HEK293 (cell line): ENCODE data around the gene STX10.

Experiments
- CTCF ChIA-PET: fragments of 350-600 bp; formaldehyde crosslinking; extraction: SDS; loops from one replicate; lab custom pipeline; 2021; ENCODE audit warnings: antibody characterized with exemption; lab: Yijun Ruan, JAX
- POLR2A ChIA-PET: fragments of 300-600 bp; formaldehyde crosslinking; extraction: SDS; loops from one replicate; lab custom pipeline; 2020; ENCODE audit warnings: antibody characterized with exemption, inconsistent platforms; lab: Yijun Ruan, JAX
- H3K27ac ChIP-seq: fragments of 200-500 bp; sonication (Bioruptor generic); 2 replicates; pipeline ENCODE4 v1.5.1; 2014; ENCODE audit warnings: low read depth, low read length, control low read depth, inconsistent platforms; ENCODE audit errors: extremely low read depth
- H3K36me3 ChIP-seq, 2 experiments: fragments of 200-500 bp in 1 of 2; sonication (Bioruptor generic) in 1 of 2; 1 replicate in 1 of 2; 2 replicates in 1 of 2; pipeline ENCODE4 v1.5.1; 2014 to 2017; ENCODE audit warnings: inconsistent platforms in 2 of 2, low read length in 2 of 2; ENCODE audit not compliant: control insufficient read depth in 2 of 2, insufficient read depth in 1 of 2
- H3K4me1 ChIP-seq: fragments of 200-500 bp; sonication (Bioruptor generic); 2 replicates; pipeline ENCODE4 v1.5.1; 2014; ENCODE audit warnings: mild to moderate bottlenecking, low read length, inconsistent platforms; ENCODE audit not compliant: control insufficient read depth, insufficient read depth
- H3K4me3 ChIP-seq: 2 replicates; pipeline ENCODE4 v1.5.1; 2011; ENCODE audit warnings: low read depth, mild to moderate bottlenecking, control low read depth, low read length, moderate library complexity
- H3K9me3 ChIP-seq: fragments of 200-500 bp; sonication (Bioruptor generic); 2 replicates; pipeline ENCODE4 v1.5.1; 2014; ENCODE audit warnings: low read depth, low read length, inconsistent platforms; ENCODE audit not compliant: control insufficient read depth, insufficient read depth
- CTCF ChIP-seq: fragments of 450-650 bp; formaldehyde crosslinking; IDR thresholded peaks from 2 replicates; pipeline ENCODE4 v1.5.1; 2016; ENCODE audit warnings: missing biosample characterization, missing genetic modification characterization
- GFI1B ChIP-seq: fragments of 450-650 bp; formaldehyde crosslinking; IDR thresholded peaks from 2 replicates; pipeline ENCODE4 v1.5.1; 2016; ENCODE audit warnings: missing biosample characterization, missing genetic modification characterization
- GLIS2 ChIP-seq: fragments of 450-650 bp; formaldehyde crosslinking; IDR thresholded peaks from 2 replicates; pipeline ENCODE4 v1.5.1; 2016; ENCODE audit warnings: missing biosample characterization, missing genetic modification characterization
- MZF1 ChIP-seq: fragments of 450-650 bp; formaldehyde crosslinking; IDR thresholded peaks from 2 replicates; pipeline ENCODE4 v1.5.1; 2017; ENCODE audit warnings: missing biosample characterization, missing genetic modification characterization, borderline replicate concordance
- PATZ1 ChIP-seq: fragments of 450-650 bp; formaldehyde crosslinking; IDR thresholded peaks from 2 replicates; pipeline ENCODE4 v1.5.1; 2016; ENCODE audit warnings: missing biosample characterization, missing genetic modification characterization
- PRDM2 ChIP-seq: fragments of 450-650 bp; formaldehyde crosslinking; IDR thresholded peaks from 2 replicates; pipeline ENCODE4 v1.5.1; 2016; ENCODE audit warnings: missing biosample characterization, missing genetic modification characterization, borderline replicate concordance
- SCRT2 ChIP-seq: fragments of 450-650 bp; formaldehyde crosslinking; IDR thresholded peaks from 2 replicates; pipeline ENCODE4 v1.5.1; 2016; ENCODE audit warnings: missing biosample characterization, missing genetic modification characterization
- ZBTB26 ChIP-seq: fragments of 450-650 bp; formaldehyde crosslinking; optimal IDR thresholded peaks from 2 replicates; pipeline ENCODE3; 2016; ENCODE audit warnings: missing biosample characterization, mild to moderate bottlenecking, missing genetic modification characterization
- ZIC2 ChIP-seq: fragments of 450-650 bp; formaldehyde crosslinking; IDR thresholded peaks from 2 replicates; pipeline ENCODE4 v1.5.1; 2016; ENCODE audit warnings: missing biosample characterization, missing genetic modification characterization
- ZNF423 ChIP-seq: fragments of 450-650 bp; formaldehyde crosslinking; IDR thresholded peaks from 2 replicates; pipeline ENCODE4 v1.5.1; 2016; ENCODE audit warnings: missing biosample characterization, missing genetic modification characterization
- ZNF561 ChIP-seq: fragments of 450-650 bp; IDR thresholded peaks from 2 replicates; pipeline ENCODE4 v1.5.1; 2018; ENCODE audit warnings: missing biosample characterization, missing genetic modification characterization, borderline replicate concordance
- ZNF645 ChIP-seq: fragments of 450-650 bp; formaldehyde crosslinking; IDR thresholded peaks from 2 replicates; pipeline ENCODE4; 2016; ENCODE audit warnings: missing biosample characterization, missing genetic modification characterization
- ZNF692 ChIP-seq: fragments of 450-650 bp; formaldehyde crosslinking; IDR thresholded peaks from 2 replicates; pipeline ENCODE4 v1.5.1; 2016; ENCODE audit warnings: missing biosample characterization, missing genetic modification characterization
- ZSCAN18 ChIP-seq: fragments of 450-650 bp; formaldehyde crosslinking; IDR thresholded peaks from 2 replicates; pipeline ENCODE4 v1.5.1; 2016; ENCODE audit warnings: missing biosample characterization, missing genetic modification characterization
- ZSCAN30 ChIP-seq: fragments of 450-650 bp; IDR thresholded peaks from 2 replicates; pipeline ENCODE4 v1.5.1; 2018; ENCODE audit warnings: missing biosample characterization, mild to moderate bottlenecking, missing genetic modification characterization, moderate library complexity
- ZSCAN5A ChIP-seq: fragments of 450-650 bp; formaldehyde crosslinking; IDR thresholded peaks from 2 replicates; pipeline ENCODE4 v1.5.1; 2016; ENCODE audit warnings: missing biosample characterization, missing genetic modification characterization
- ZXDB ChIP-seq: fragments of 450-650 bp; formaldehyde crosslinking; IDR thresholded peaks from 2 replicates; pipeline ENCODE4 v1.5.1; 2016; ENCODE audit warnings: missing biosample characterization, missing genetic modification characterization

The STX10 gene

GRCh38 chr19:13153569-13154240, 3.5 kb upstream of the STX10 start:
- Histone ChIP-seq H3K4me3 (peak overlapping the region; percentile 99), H3K36me3 (peaks cover 0 to 11% of the 10 kb centered on the region in 2 experiments; a peak in 2 of 3 replicates), H3K4me1 (peaks cover 10% of the 10 kb centered on the region), H3K27ac (peak overlapping the region; percentile 98), H3K9me3 (no peaks in the 10 kb centered on the region)
- ChIA-PET POLR2A (interaction anchor here (0.6 to 2.6 kb wide), 22 partner anchors 10 to 172 kb away, joined by 3 to 89 read pairs (median 6); partner anchors contain the start of genes NACC1 and TRMT1), CTCF (interaction anchor here (1.1 kb wide), 1 partner anchor 7 kb away, joined by 3 read pairs; no protein-coding TSS in a partner anchor)
- TF ChIP-seq ZXDB (tag by site-specific recombination) (no peak), PRDM2 (tag by site-specific recombination) (no peak), CTCF (tag by site-specific recombination) (peak; percentile 93), ZSCAN30 (tag by site-specific recombination) (peak; percentile 39; the same call in 1 of the 2 replicates), ZNF692 (tag by site-specific recombination) (0 out of 2 replicates have a peak, but pooled peaks have one; percentile 12), GLIS2 (tag by site-specific recombination) (peak; percentile 20; the same call in 1 of the 2 replicates), ZNF645 (tag by site-specific recombination) (peak; percentile 95), GFI1B (tag by site-specific recombination) (no peak), SCRT2 (tag by site-specific recombination) (0 out of 2 replicates have a peak, but pooled peaks have one; percentile 8), MZF1 (no peak), ZSCAN5A (tag by site-specific recombination) (peak; percentile 38; the same call in 1 of the 2 replicates), ZIC2 (tag by site-specific recombination) (no peak), ZSCAN18 (no peak), ZBTB26 (tag by site-specific recombination) (peak; percentile 74), ZNF561 (tag by site-specific recombination) (peak; percentile 76), PATZ1 (tag by site-specific recombination) (no peak), ZNF423 (0 out of 2 replicates have a peak, but pooled peaks have one; percentile 40)
